ENCODE results near the gene FN1. TPM values are rescaled to one million over a fixed set of nuclear protein-coding genes. Genes with fewer than 3 reads are reported as not detected.

FN1 gene
- total and polyA plus RNA-seq, 2 of the 8 experiments (the other 6 are each of a cell fraction or from before 2014, with no cell fraction given): 42.9 to 109 TPM

DNA sequence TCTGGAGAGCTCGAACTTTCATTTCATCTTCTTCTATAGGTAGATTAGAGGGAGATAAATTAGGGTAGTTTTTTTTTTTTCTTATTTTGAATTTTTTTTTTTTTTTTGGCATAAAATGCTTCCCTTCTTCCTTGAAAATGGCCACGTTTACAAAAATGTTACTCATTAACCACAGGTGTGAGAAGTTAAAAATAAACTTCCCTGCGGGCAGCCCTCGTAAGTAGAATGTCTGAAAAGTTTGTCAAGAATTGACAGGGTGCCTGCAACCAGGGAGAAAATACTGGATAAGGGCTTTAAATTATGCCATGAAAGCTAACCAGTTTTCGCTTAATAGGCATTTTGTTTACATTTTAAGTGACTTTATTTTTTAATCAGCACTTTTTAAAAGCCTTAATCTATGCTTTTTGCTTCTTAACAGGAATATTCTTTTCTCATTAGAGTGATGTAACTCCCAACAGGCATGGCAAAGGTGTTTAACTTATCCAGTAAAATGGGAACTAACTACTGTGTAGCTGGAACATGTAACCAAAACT lies 4.2 kb upstream of the FN1 start:
- WGBS, 2 experiments (ENCODE audit: extremely low coverage in 1 of 2, insufficient coverage in 1 of 2, insufficient read length in 1 of 2, insufficient replicate concordance in 2 of 2, low coverage in 1 of 2, low lambda C conversion rate in 2 of 2, missing lambda C conversion rate in 1 of 2): 84% methylated on average over 5 of the region's 5 CpGs; no CpG with 5 or more reads in 1 of the 2 experiments
- no peak overlapping the region for H2BK120ac ChIP-seq (replicated peaks; ENCODE audit: low read depth, low read length)
- no peak overlapping the region for H3K4ac ChIP-seq (replicated peaks; ENCODE audit: insufficient read length, low read depth, low read length)
- H3K27ac ChIP-seq (ENCODE audit: low read depth, low read length): no peak overlapping the region
- no peak overlapping the region for H3K9ac ChIP-seq (replicated peaks in 1 of 4; ENCODE audit: extremely low read depth in 1 of 4, low read depth in 3 of 4, low read length in 3 of 4)
- CTCF ChIA-PET (ENCODE audit: partially characterized antibody): interaction anchor here (1.2 kb wide), 1 partner anchor 9 kb away, joined by 3 read pairs; no protein-coding TSS in a partner anchor
- no peak overlapping the region for H3K18ac ChIP-seq (ENCODE audit: extremely low read depth, low read length)
- H3K4me3 ChIP-seq (ENCODE audit: extremely low read depth in 1 of 4, insufficient read depth in 2 of 4, low read depth in 3 of 4, low read length in 4 of 4): no peak overlapping the region
- H3K27me3 ChIP-seq (replicated peaks in 1 of 4; ENCODE audit: control insufficient read depth in 3 of 4, extremely low read depth in 1 of 4, insufficient read depth in 3 of 4, low read length in 3 of 4): no peaks in the 10 kb centered on the region; a peak in 2 of 7 replicates
- H3K23me2 ChIP-seq (ENCODE audit: low read depth, low read length): peaks cover 10% of the 10 kb centered on the region
- no peaks in the 10 kb centered on the region for H3K79me1 ChIP-seq (ENCODE audit: low read depth, low read length)
- DNase-seq (ENCODE audit: low read depth in 1 of 2, low spot score in 2 of 2): no peak
- no peak overlapping the region for H2AK5ac ChIP-seq (ENCODE audit: low read depth, low read length)
- no peak overlapping the region for H2BK5ac ChIP-seq (ENCODE audit: low read depth, low read length)
- no peak overlapping the region for H3K14ac ChIP-seq (ENCODE audit: insufficient read length)
- H4K20me1 ChIP-seq (replicated peaks in 1 of 2; ENCODE audit: control insufficient read depth in 1 of 2, insufficient read depth in 2 of 2, low read length in 2 of 2): no peaks in the 10 kb centered on the region
- H4K91ac ChIP-seq (replicated peaks; ENCODE audit: insufficient read length, low read length): no peak overlapping the region
- no peaks in the 10 kb centered on the region; a peak in 1 of 7 replicates for H3K4me1 ChIP-seq (replicated peaks in 1 of 4; ENCODE audit: control insufficient read depth in 3 of 4, insufficient read depth in 4 of 4, low read length in 3 of 4)
- no peaks in the 10 kb centered on the region for H3K9me3 ChIP-seq (ENCODE audit: insufficient read depth in 2 of 2, low read depth in 1 of 2, low read length in 1 of 2)
- no peak overlapping the region for H2BK12ac ChIP-seq (ENCODE audit: low read depth, low read length)
- H3K56ac ChIP-seq (replicated peaks; ENCODE audit: insufficient read length, low read depth, low read length): no peak overlapping the region
- H2AFZ ChIP-seq (ENCODE audit: low read length): no peak overlapping the region
- no peaks in the 10 kb centered on the region for H3K79me2 ChIP-seq (ENCODE audit: control insufficient read depth in 1 of 2, insufficient read depth in 2 of 2, low read length in 2 of 2)
- H3K36me3 ChIP-seq (ENCODE audit: control insufficient read depth in 2 of 4, insufficient read depth in 4 of 4, low read length in 3 of 4): no peaks in the 10 kb centered on the region
- H3K4me2 ChIP-seq (ENCODE audit: insufficient read depth in 1 of 2, low read depth in 2 of 2, low read length in 2 of 2): no peak overlapping the region
- no peak for TF ChIP-seq KDM4A (IDR thresholded peaks at IDR 0.05; ENCODE audit: low read depth, low read length, severe bottlenecking)
- no peak for TF ChIP-seq SUZ12 (IDR thresholded peaks at IDR 0.05; ENCODE audit: low read length)
- TF ChIP-seq RXRA (IDR thresholded peaks at IDR 0.05; ENCODE audit: insufficient read depth, low read depth, low read length): no peak
- TF ChIP-seq CBX8 (IDR thresholded peaks at IDR 0.05; ENCODE audit: borderline replicate concordance, low read depth, low read length): no peak
- no peak for TF ChIP-seq SIN3A (conservative IDR thresholded peaks at IDR 0.05 in 1 of 2, IDR thresholded peaks at IDR 0.05 in 1 of 2; ENCODE audit: low read depth in 1 of 2, low read length in 2 of 2)
- no peak for TF ChIP-seq CREB1 (IDR thresholded peaks at IDR 0.05)
- TF ChIP-seq TAF1 (IDR thresholded peaks at IDR 0.05; ENCODE audit: low read depth, low read length): no peak
- TF ChIP-seq TBP (IDR thresholded peaks at IDR 0.05; ENCODE audit: low read depth, low read length): no peak
- H3K23ac ChIP-seq (ENCODE audit: insufficient read length): no peak overlapping the region
- H4K5ac ChIP-seq (ENCODE audit: insufficient read length, low read depth, low read length): no peak overlapping the region
- POLR2A ChIA-PET (ENCODE audit: partially characterized antibody): interaction anchor here (0.7 kb wide), 1 partner anchor 43 kb away, joined by 5 read pairs; no protein-coding TSS in a partner anchor
- H2BK20ac ChIP-seq (ENCODE audit: low read length): no peak overlapping the region
- FAIRE-seq: no peak
- no peak overlapping the region for H4K8ac ChIP-seq (ENCODE audit: extremely low read depth, insufficient read depth, low read length)
- no peak overlapping the region for H2BK15ac ChIP-seq (ENCODE audit: low read length)
